ENCODE data around the gene RAB36. TPM values are rescaled to one million over a fixed set of nuclear protein-coding genes. Genes with fewer than 3 reads are reported as not detected.

Gene RAB36
- total RNA-seq, 1 experiment from 2014 or later = 1.4 TPM

DNA sequence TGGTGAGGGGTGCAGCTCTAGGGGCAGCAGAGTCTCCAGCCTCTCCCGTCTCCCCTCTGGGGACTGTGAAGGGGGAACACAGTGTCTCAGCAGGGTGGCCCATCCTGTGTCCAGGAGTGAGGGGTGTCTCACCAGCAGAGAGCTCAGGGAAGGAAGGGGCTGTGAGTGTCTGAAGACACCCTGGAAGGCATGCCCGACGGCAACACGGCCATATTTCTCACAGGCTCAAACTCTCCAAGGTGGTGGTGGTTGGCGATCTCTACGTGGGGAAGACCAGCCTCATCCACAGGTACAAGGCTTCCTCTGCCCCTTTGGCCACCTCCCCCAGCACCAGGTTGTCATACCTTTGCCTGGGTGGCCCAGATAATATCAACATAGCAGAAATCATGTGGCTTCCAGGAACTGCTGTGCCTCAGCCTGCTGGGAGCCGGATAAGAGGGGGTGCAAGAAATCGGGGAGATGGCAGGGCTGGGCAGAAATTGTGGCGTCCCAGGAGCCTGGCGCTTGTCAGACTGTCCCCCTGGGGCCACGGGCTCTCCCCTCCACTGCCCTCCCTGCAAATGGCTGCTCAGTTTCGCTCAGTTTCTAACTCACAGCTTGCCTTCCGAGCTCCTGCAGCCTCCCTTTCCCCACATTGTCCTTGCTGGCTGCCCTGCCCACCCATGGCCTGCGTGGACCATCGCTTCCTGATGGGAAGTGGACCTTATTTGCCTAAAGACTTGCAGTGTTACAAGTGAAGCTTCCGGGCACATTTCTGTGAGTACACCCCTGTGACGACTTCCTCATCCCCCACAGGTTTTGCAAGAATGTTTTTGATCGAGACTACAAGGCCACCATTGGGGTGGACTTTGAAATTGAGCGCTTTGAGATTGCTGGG lies 7.2 kb downstream of the RAB36 start:
- H2AFZ ChIP-seq (ENCODE audit: low read length) = no peak overlapping the region
- no peak overlapping the region for H3K23ac ChIP-seq (ENCODE audit: insufficient read length, low read depth, low read length)
- no peak overlapping the region for H3K4ac ChIP-seq (ENCODE audit: low read depth, low read length)
- no peak overlapping the region for H2BK12ac ChIP-seq (ENCODE audit: insufficient read length, low read depth, low read length)
- H3K4me2 ChIP-seq (ENCODE audit: insufficient read depth, insufficient read length, low read length) = no peak overlapping the region
- H4K20me1 ChIP-seq (ENCODE audit: control insufficient read depth, insufficient read depth, insufficient read length) = no peaks in the 10 kb centered on the region
- H3K4me1 ChIP-seq (ENCODE audit: insufficient read depth, low read length) = peaks cover 3% of the 10 kb centered on the region; the same call in 1 of the 2 replicates
- H3K4me1 Mint-ChIP-seq = peaks cover 38 to 44% of the 10 kb centered on the region in 2 experiments
- no peak overlapping the region for H4K91ac ChIP-seq (ENCODE audit: insufficient read length, low read depth, low read length)
- H3K4me3 Mint-ChIP-seq = no peak overlapping the region
- no peak overlapping the region for H2BK5ac ChIP-seq (ENCODE audit: insufficient read length, low read length)
- no peak overlapping the region for H4K8ac ChIP-seq (replicated peaks; ENCODE audit: insufficient read length, low read depth, low read length)
- no peaks in the 10 kb centered on the region for H3K9me3 Mint-ChIP-seq
- no peak overlapping the region for H2BK15ac ChIP-seq (ENCODE audit: low read depth, low read length)
- H3K27ac Mint-ChIP-seq = no peak overlapping the region; a peak in 1 of 7 replicates
- H3K14ac ChIP-seq (ENCODE audit: insufficient read depth, low read length) = no peak overlapping the region
- TF ChIP-seq, protein P1, sequence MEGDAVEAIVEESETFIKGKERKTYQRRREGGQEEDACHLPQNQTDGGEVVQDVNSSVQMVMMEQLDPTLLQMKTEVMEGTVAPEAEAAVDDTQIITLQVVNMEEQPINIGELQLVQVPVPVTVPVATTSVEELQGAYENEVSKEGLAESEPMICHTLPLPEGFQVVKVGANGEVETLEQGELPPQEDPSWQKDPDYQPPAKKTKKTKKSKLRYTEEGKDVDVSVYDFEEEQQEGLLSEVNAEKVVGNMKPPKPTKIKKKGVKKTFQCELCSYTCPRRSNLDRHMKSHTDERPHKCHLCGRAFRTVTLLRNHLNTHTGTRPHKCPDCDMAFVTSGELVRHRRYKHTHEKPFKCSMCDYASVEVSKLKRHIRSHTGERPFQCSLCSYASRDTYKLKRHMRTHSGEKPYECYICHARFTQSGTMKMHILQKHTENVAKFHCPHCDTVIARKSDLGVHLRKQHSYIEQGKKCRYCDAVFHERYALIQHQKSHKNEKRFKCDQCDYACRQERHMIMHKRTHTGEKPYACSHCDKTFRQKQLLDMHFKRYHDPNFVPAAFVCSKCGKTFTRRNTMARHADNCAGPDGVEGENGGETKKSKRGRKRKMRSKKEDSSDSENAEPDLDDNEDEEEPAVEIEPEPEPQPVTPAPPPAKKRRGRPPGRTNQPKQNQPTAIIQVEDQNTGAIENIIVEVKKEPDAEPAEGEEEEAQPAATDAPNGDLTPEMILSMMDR (conservative IDR thresholded peaks at IDR 0.05) = no peak
- H3K79me1 ChIP-seq (ENCODE audit: insufficient read depth, low read depth, low read length, poor library complexity, severe bottlenecking) = no peaks in the 10 kb centered on the region
- no peak overlapping the region for H3K18ac ChIP-seq (ENCODE audit: insufficient read length, low read depth, low read length)
- no peak overlapping the region for H2AK5ac ChIP-seq (ENCODE audit: insufficient read length, low read length)
- H2BK20ac ChIP-seq (ENCODE audit: low read depth, low read length, poor library complexity, severe bottlenecking) = no peak overlapping the region
- no peak overlapping the region for H3K27ac ChIP-seq (ENCODE audit: insufficient read length, low read depth, low read length)
- H3K27me3 ChIP-seq (ENCODE audit: insufficient read depth, low read length) = no peaks in the 10 kb centered on the region; the same call in 1 of the 2 replicates
- H3T11ph ChIP-seq (ENCODE audit: low read length) = no peak overlapping the region
- no peaks in the 10 kb centered on the region for H3K23me2 ChIP-seq (ENCODE audit: insufficient read length, low read depth, low read length, poor library complexity, severe bottlenecking)
- peaks cover 25% of the 10 kb centered on the region for H3K27me3 Mint-ChIP-seq (ENCODE audit: low read depth)
- H3K9me3 ChIP-seq (ENCODE audit: control insufficient read depth, low read depth, low read length) = no peaks in the 10 kb centered on the region
- no peaks in the 10 kb centered on the region for H3K79me2 ChIP-seq (ENCODE audit: insufficient read depth, low read length)
- DNase-seq = no peak
- H3K36me3 Mint-ChIP-seq (ENCODE audit: insufficient read depth in 1 of 3, low read depth in 3 of 3) = peaks cover 0 to 4% (median 0%) of the 10 kb centered on the region in 3 experiments; a peak in 3 of 7 replicates
- no peak overlapping the region for H3K9ac ChIP-seq (ENCODE audit: extremely low read depth, insufficient read length, low read length)
- no peak overlapping the region for H3K56ac ChIP-seq (ENCODE audit: insufficient read length, low read depth, low read length)
- no peak overlapping the region for H2BK120ac ChIP-seq (ENCODE audit: low read depth, low read length, poor library complexity, severe bottlenecking)
- H4K5ac ChIP-seq (ENCODE audit: insufficient read length, low read depth, low read length) = no peak overlapping the region
- WGBS (ENCODE audit: extremely low coverage, insufficient read length, low lambda C conversion rate) = no CpG with 5 or more reads among the region's 19 CpGs
